Choroid plexus epithelial cell (primary cell): ENCODE data around the gene NGEF.

Source experiments
- DNase-seq: peaks from one replicate; pipeline ENCODE4 v3.0.0-alpha.2; 2010; ENCODE audit warnings: low read depth
- H3K4me3 ChIP-seq: 2 replicates; pipeline ENCODE4 v1.5.1; 2011; ENCODE audit warnings: low read depth, mild to moderate bottlenecking, control low read depth, low read length, moderate library complexity
- TF ChIP-seq, protein P1 (sequence below): conservative IDR thresholded peaks from 2 replicates; pipeline ENCODE4 v1.5.1; 2011; ENCODE audit warnings: low read depth, mild to moderate bottlenecking, control low read depth, inconsistent platforms, low read length, moderate library complexity

NGEF gene

GRCh38 chr2:232981767-232982360 is 31.2 kb downstream of the NGEF start:
- DNase-seq, result no peak
- no peak overlapping the region for H3K4me3 ChIP-seq
- TF ChIP-seq, protein P1, sequence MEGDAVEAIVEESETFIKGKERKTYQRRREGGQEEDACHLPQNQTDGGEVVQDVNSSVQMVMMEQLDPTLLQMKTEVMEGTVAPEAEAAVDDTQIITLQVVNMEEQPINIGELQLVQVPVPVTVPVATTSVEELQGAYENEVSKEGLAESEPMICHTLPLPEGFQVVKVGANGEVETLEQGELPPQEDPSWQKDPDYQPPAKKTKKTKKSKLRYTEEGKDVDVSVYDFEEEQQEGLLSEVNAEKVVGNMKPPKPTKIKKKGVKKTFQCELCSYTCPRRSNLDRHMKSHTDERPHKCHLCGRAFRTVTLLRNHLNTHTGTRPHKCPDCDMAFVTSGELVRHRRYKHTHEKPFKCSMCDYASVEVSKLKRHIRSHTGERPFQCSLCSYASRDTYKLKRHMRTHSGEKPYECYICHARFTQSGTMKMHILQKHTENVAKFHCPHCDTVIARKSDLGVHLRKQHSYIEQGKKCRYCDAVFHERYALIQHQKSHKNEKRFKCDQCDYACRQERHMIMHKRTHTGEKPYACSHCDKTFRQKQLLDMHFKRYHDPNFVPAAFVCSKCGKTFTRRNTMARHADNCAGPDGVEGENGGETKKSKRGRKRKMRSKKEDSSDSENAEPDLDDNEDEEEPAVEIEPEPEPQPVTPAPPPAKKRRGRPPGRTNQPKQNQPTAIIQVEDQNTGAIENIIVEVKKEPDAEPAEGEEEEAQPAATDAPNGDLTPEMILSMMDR, result no peak

DNA sequence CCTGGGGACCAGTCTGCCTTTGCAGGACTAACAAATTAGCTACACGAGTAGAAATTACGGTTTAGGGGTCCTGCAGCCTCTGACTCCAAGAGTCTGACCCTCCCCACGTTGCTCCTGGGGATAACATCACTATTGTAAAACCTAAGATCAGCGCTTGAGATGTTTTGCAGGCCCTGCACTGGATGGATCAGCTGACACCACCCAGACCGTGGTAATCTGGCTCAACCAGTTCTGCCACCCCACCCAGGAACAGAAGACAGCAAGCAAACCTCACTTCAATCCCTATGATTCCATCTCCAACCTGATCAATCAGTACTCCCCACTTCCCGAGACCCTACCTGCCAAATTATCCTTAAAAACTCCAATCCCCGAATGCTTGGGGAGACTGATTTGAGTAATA is 31.7 kb downstream of the NGEF start:
- TF ChIP-seq, protein P1, result no peak
- no peak overlapping the region for H3K4me3 ChIP-seq
- no peak for DNase-seq

- TF ChIP-seq, protein P1, result no peak
- H3K4me3 ChIP-seq, result no peak overlapping the region
- no peak for DNase-seq
Measured at GRCh38 chr2:232980683-232981082, 32.4 kb downstream of the NGEF start.

GRCh38 chr2:232979871-232980461 is 33.1 kb downstream of the NGEF start:
- TF ChIP-seq, protein P1, result peak; percentile 34
- DNase-seq, result peak; percentile 56
- H3K4me3 ChIP-seq, result no peak overlapping the region

DNA sequence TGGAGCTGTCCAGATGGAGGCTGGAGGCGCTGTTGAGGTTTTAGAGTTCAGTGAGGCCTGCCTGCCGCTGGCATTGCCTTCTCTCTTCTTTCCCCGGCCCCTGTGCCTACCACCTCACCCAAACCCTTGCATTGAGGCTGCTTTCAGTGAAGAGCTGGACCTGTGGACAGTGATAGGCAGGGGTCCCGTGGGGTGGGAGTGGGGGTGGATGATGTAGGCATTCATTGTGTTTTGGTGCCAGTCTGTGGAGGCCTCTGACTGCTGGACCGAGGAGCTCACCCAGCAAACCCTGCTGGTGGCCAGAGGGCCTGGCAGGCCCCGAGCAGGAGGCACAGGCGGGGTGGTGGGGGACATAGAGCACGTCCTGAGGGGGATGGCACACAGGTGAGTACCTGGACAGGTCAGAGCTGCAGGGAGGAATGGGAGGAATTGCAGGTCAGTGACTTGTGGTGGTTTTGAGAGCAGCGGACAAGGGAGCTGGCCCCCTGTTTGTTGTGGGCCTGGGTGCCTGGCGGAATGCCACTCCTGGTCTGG is 35.6 kb downstream of the NGEF start:
- no peak for DNase-seq
- TF ChIP-seq, protein P1, result no peak
- H3K4me3 ChIP-seq, result no peak overlapping the region

- DNase-seq, result no peak
- TF ChIP-seq, protein P1, result no peak
- no peak overlapping the region for H3K4me3 ChIP-seq
Measured at GRCh38 chr2:232976666-232977437, 36.2 kb downstream of the NGEF start.

GRCh38 chr2:232976176-232976575 is 36.9 kb downstream of the NGEF start:
- DNase-seq, result no peak
- H3K4me3 ChIP-seq, result no peak overlapping the region
- TF ChIP-seq, protein P1, result no peak
